Measurements from ENCODE around the gene BHLHE23.

DNA sequence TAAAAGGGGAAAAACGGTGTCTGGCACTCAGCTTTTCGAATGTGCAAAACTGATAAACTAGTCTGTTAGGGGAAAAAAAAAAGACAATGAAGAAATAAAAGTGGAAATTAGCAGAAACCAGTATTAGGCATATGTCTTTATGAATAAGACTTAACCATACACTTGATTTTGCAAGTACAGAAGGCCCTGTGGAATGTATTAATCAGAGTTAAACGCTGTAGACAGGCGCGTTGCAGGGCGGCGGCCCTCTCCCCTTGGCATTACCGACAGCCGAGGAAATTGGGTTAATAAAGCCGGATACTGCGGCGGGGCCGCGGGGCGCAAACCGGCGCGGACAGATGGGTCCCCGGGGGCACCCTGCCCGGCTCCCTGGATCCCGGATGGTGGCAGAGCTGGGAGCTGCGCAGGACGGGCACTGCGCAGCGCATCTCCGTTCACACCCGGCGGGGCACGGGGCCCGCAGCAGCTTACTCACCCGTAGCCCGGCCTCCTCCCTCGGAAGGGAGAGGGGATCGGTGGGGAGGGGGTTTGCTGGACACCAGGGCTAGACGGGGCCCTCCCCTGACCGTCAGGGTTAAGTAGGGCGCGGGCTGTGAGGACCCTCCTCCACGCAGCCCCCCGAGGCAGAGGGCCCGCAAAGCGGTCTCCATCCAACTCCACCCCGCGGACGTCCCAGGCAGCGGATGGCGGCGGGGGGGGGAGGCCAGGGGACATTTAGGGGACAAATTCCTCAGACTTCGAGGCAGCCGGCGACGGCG is 2.0 kb downstream of the BHLHE23 start:
- TF ChIP-seq, protein P1, sequence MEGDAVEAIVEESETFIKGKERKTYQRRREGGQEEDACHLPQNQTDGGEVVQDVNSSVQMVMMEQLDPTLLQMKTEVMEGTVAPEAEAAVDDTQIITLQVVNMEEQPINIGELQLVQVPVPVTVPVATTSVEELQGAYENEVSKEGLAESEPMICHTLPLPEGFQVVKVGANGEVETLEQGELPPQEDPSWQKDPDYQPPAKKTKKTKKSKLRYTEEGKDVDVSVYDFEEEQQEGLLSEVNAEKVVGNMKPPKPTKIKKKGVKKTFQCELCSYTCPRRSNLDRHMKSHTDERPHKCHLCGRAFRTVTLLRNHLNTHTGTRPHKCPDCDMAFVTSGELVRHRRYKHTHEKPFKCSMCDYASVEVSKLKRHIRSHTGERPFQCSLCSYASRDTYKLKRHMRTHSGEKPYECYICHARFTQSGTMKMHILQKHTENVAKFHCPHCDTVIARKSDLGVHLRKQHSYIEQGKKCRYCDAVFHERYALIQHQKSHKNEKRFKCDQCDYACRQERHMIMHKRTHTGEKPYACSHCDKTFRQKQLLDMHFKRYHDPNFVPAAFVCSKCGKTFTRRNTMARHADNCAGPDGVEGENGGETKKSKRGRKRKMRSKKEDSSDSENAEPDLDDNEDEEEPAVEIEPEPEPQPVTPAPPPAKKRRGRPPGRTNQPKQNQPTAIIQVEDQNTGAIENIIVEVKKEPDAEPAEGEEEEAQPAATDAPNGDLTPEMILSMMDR (IDR thresholded peaks at IDR 0.05), result no peak
- TF ChIP-seq POLR2A (IDR thresholded peaks at IDR 0.05), result no peak

Measured in prostate gland (tissue), 2 donors.